ENCODE measurements around the gene NFAM1.

DNA sequence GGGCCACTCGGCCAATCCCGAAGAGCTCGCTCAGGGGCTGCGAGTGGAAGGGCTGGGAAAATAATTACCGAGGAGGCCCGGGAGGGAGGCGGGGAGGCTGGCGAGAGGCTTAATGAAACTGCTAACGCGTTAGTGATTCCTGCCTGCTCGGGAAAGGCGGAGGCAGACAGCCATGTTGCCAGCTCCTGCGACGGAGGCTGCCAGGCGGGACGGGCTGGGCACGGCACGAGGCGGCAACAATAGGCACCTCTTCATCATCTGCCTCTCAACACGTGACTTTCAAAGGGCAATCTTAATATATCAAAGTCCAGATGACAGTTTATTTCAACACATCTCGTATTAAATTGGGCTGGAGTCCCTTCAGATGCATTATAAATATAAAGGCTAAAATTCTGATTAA is 93.7 kb downstream of the NFAM1 start:
- TF ChIP-seq, protein P1, sequence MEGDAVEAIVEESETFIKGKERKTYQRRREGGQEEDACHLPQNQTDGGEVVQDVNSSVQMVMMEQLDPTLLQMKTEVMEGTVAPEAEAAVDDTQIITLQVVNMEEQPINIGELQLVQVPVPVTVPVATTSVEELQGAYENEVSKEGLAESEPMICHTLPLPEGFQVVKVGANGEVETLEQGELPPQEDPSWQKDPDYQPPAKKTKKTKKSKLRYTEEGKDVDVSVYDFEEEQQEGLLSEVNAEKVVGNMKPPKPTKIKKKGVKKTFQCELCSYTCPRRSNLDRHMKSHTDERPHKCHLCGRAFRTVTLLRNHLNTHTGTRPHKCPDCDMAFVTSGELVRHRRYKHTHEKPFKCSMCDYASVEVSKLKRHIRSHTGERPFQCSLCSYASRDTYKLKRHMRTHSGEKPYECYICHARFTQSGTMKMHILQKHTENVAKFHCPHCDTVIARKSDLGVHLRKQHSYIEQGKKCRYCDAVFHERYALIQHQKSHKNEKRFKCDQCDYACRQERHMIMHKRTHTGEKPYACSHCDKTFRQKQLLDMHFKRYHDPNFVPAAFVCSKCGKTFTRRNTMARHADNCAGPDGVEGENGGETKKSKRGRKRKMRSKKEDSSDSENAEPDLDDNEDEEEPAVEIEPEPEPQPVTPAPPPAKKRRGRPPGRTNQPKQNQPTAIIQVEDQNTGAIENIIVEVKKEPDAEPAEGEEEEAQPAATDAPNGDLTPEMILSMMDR (IDR thresholded peaks at IDR 0.05) = no peak
- TF ChIP-seq POLR2A (IDR thresholded peaks at IDR 0.05) (no peak), EP300 (IDR thresholded peaks at IDR 0.05) (no peak), POLR2AphosphoS5 (IDR thresholded peaks at IDR 0.05) (no peak)
